K562 treated with DMSO at 1 percent for 48 hours (cell line): ENCODE measurements around the gene RCL1. TPM values are rescaled to one million over a fixed set of nuclear protein-coding genes. Genes with fewer than 3 reads are reported as not detected.

ENCODE experiments used
- total RNA-seq: library from RNA; unstranded; fragments of 300-600 nt; gene quantifications from 2 replicates; pipeline ENCODE4 v1.2.3, GENCODE V29; 2022; ENCODE audit warnings: low replicate concordance; ENCODE audit errors: extremely low read depth

Gene RCL1
- not detected in 2 replicates for total RNA-seq

GRCh38 chr9:4792572-4793458 lies at the start of gene RCL1:
Gene RCL1 (plus strand): TSS chr9:4792944. CDS start chr9:4793092, 148 bp downstream.

Other genes starting within 250 kb of the RCL1 start
- not detected in 2 replicates for gene PLPP6, start 130.7 kb upstream of the RCL1 start, total RNA-seq
- not detected in 2 replicates for gene SPATA6L, start 126.5 kb upstream of the RCL1 start, total RNA-seq
- gene CDC37L1, start 113.4 kb upstream of the RCL1 start, total RNA-seq, result not detected in 2 replicates
- not detected in 2 replicates for gene AK3, start 51.7 kb upstream of the RCL1 start, total RNA-seq
- not detected in 2 replicates for gene JAK2, start 192.3 kb downstream of the RCL1 start, total RNA-seq